ENCODE measurements around the gene CFAP410. TPM values are rescaled to one million over a fixed set of nuclear protein-coding genes. Genes with fewer than 3 reads are reported as not detected.

Gene CFAP410
- total and polyA plus RNA-seq, 2 of the 8 experiments (the other 6 are each of a cell fraction or from before 2014, with no cell fraction given), result 10.6 to 12.0 TPM

GRCh38 chr21:44297525-44298290, 41.5 kb downstream of the CFAP410 start:
- H4K20me1 ChIP-seq (replicated peaks in 1 of 2; ENCODE audit: control insufficient read depth in 1 of 2, insufficient read depth in 2 of 2, low read length in 2 of 2), result peaks cover 6 to 9% of the 10 kb centered on the region in 2 experiments
- no peaks in the 10 kb centered on the region for H3K36me3 ChIP-seq (ENCODE audit: control insufficient read depth in 2 of 4, insufficient read depth in 4 of 4, low read length in 3 of 4)
- H2BK120ac ChIP-seq (replicated peaks; ENCODE audit: low read depth, low read length), result no peak overlapping the region
- no peak overlapping the region for H2BK12ac ChIP-seq (ENCODE audit: low read depth, low read length)
- H3K18ac ChIP-seq (ENCODE audit: extremely low read depth, low read length), result no peak overlapping the region
- FAIRE-seq (peak; percentile 70), DNase-seq (ENCODE audit: low read depth in 1 of 2, low spot score in 2 of 2) (peak; percentile 49 to 87)
- no peak overlapping the region for H3K27ac ChIP-seq (ENCODE audit: low read depth, low read length)
- no peak overlapping the region for H2BK20ac ChIP-seq (ENCODE audit: low read length)
- no peak overlapping the region for H3K4ac ChIP-seq (replicated peaks; ENCODE audit: insufficient read length, low read depth, low read length)
- WGBS, 2 experiments (ENCODE audit: extremely low coverage in 1 of 2, insufficient coverage in 1 of 2, insufficient read length in 1 of 2, insufficient replicate concordance in 2 of 2, low coverage in 1 of 2, low lambda C conversion rate in 2 of 2, missing lambda C conversion rate in 1 of 2), result 42% methylated on average over 22 of the region's 22 CpGs; no CpG with 5 or more reads in 1 of the 2 experiments
- peaks cover 0 to 3% (median 0%) of the 10 kb centered on the region in 4 experiments; a peak in 2 of 7 replicates for H3K27me3 ChIP-seq (replicated peaks in 1 of 4; ENCODE audit: control insufficient read depth in 3 of 4, extremely low read depth in 1 of 4, insufficient read depth in 3 of 4, low read length in 3 of 4)
- no peak overlapping the region for H4K8ac ChIP-seq (ENCODE audit: extremely low read depth, insufficient read depth, low read length)
- H2AK5ac ChIP-seq (ENCODE audit: low read depth, low read length), result no peak overlapping the region
- no peaks in the 10 kb centered on the region for H3K9me3 ChIP-seq (ENCODE audit: insufficient read depth in 2 of 2, low read depth in 1 of 2, low read length in 1 of 2)
- no peak overlapping the region for H3K23ac ChIP-seq (ENCODE audit: insufficient read length)
- no peak overlapping the region for H3K9ac ChIP-seq (replicated peaks in 1 of 4; ENCODE audit: extremely low read depth in 1 of 4, low read depth in 3 of 4, low read length in 3 of 4)
- H4K5ac ChIP-seq (ENCODE audit: insufficient read length, low read depth, low read length), result no peak overlapping the region
- peaks cover 12% of the 10 kb centered on the region; the same call in 1 of the 2 replicates for H3K23me2 ChIP-seq (ENCODE audit: low read depth, low read length)
- no peak overlapping the region for H3K4me2 ChIP-seq (ENCODE audit: insufficient read depth in 1 of 2, low read depth in 2 of 2, low read length in 2 of 2)
- peaks cover 6% of the 10 kb centered on the region; the same call in 1 of the 2 replicates for H3K79me1 ChIP-seq (ENCODE audit: low read depth, low read length)
- H3K14ac ChIP-seq (ENCODE audit: insufficient read length), result no peak overlapping the region
- H3K79me2 ChIP-seq (ENCODE audit: control insufficient read depth in 1 of 2, insufficient read depth in 2 of 2, low read length in 2 of 2), result peaks cover 0 to 3% of the 10 kb centered on the region in 2 experiments; a peak in 1 of 4 replicates
- no peak overlapping the region for H2BK5ac ChIP-seq (ENCODE audit: low read depth, low read length)
- no peak overlapping the region for H3K56ac ChIP-seq (replicated peaks; ENCODE audit: insufficient read length, low read depth, low read length)
- CTCF ChIA-PET (ENCODE audit: partially characterized antibody), result interaction anchor here (0.8 to 5.0 kb wide), 15 partner anchors 9 to 141 kb away, joined by 3 to 53 read pairs (median 6); partner anchors contain the start of gene AIRE
- H2AFZ ChIP-seq (ENCODE audit: low read length), result no peak overlapping the region
- 0 out of 2 replicates have a peak overlapping the region, but pooled peaks have one; percentile 72 for H2BK15ac ChIP-seq (ENCODE audit: low read length)
- H3K4me1 ChIP-seq (replicated peaks in 1 of 4; ENCODE audit: control insufficient read depth in 3 of 4, insufficient read depth in 4 of 4, low read length in 3 of 4), result peaks cover 0 to 15% (median 5%) of the 10 kb centered on the region in 4 experiments; a peak in 5 of 7 replicates
- no peak overlapping the region for H3K4me3 ChIP-seq (ENCODE audit: extremely low read depth in 1 of 4, insufficient read depth in 2 of 4, low read depth in 3 of 4, low read length in 4 of 4)
- POLR2A ChIA-PET (ENCODE audit: partially characterized antibody), result no interaction called here
- H4K91ac ChIP-seq (replicated peaks; ENCODE audit: insufficient read length, low read length), result no peak overlapping the region
- peak in 2 of 3 experiments; percentile 88 to 91; a peak in 3 of 4 replicates for TF ChIP-seq CTCF (IDR thresholded peaks at IDR 0.05; ENCODE audit: control extremely low read depth in 1 of 3, insufficient read depth in 1 of 3, low read depth in 1 of 3, low read length in 3 of 3)
- TF ChIP-seq RXRA (IDR thresholded peaks at IDR 0.05; ENCODE audit: insufficient read depth, low read depth, low read length), result no peak
- TF ChIP-seq CTBP2 (IDR thresholded peaks at IDR 0.05; ENCODE audit: borderline replicate concordance, insufficient read depth, insufficient read length, low read length), result peak; percentile 61
- TF ChIP-seq GTF2F1 (IDR thresholded peaks at IDR 0.05; ENCODE audit: borderline replicate concordance, low read depth, low read length), result no peak
- TF ChIP-seq TBP (IDR thresholded peaks at IDR 0.05; ENCODE audit: low read depth, low read length), result peak; percentile 31; the same call in 1 of the 2 replicates
- peak; percentile 66; the same call in 1 of the 2 replicates for TF ChIP-seq YY1 (IDR thresholded peaks at IDR 0.05; ENCODE audit: low read depth, low read length)
- TF ChIP-seq HDAC6 (IDR thresholded peaks at IDR 0.05; ENCODE audit: low read depth, low read length), result no peak
- peak; percentile 64; the same call in 1 of the 2 replicates for TF ChIP-seq GABPA (IDR thresholded peaks at IDR 0.05; ENCODE audit: borderline replicate concordance, insufficient read depth, low read length)

All from H1 (cell line).